Measurements from ENCODE around the gene MRGPRF. TPM values are rescaled to one million over a fixed set of nuclear protein-coding genes. Genes with fewer than 3 reads are reported as not detected.
A peak's percentile ranks its signal among the peaks of the same experiment; 100 is the strongest.

Gene MRGPRF
- total RNA-seq, 1 experiment from 2014 or later: not detected

DNA sequence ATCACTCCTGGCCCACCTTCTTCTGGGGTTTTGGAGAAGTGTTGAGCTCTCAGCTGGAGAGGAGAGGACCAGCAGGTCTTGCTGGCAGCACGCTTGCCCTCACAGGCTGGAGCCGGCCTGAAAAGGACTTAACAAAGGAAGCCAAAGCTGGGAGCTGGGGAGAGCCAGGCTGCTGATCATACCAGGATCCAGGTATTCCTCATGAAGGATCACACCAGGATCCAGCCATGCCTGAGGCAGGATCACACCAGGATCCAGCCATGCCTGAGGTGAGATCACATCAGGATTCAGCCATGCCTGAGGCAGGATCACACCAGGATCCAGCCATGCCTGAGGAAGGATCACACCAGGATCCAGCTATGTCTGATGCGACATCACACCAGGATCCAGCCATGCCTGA is 49.3 kb downstream of the MRGPRF start:
- no peak for DNase-seq (ENCODE audit: low read depth)

DNA sequence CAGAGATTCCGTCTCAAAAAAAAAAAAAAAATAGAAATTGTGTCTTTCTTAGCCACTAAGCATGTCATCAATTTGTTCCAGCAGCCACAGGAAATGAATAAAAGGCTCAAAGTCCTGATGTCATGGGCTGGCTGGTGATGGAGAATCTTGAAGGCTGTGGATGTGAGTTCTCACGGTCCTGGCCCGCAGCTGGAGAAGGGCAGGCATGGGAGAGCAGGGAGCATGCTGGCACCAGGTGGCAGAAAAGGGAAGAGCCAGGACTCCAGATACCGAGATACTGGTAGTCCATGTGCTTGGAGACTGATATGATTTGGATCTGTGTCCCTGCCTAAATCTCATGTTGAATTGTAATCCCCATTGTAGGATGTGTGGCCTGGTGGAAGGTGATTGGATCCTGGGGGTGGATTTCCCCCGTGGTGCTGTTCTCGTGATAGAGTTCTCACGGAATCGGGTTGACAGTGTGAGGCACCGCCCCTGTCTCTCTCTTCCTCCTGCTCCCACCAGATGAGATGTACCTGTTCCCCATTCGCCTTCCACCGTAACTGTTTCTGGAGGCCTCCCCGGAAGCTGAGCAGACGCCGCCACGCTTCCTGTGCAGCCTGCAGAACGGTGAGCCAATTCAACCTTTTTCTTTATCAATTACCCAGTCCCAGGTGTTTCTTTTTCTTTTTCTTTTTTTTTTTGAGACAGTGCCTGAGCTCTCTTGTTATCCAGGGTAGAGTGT is 50.4 kb downstream of the MRGPRF start:
- peak; percentile 48 for DNase-seq (ENCODE audit: low read depth)

DNA sequence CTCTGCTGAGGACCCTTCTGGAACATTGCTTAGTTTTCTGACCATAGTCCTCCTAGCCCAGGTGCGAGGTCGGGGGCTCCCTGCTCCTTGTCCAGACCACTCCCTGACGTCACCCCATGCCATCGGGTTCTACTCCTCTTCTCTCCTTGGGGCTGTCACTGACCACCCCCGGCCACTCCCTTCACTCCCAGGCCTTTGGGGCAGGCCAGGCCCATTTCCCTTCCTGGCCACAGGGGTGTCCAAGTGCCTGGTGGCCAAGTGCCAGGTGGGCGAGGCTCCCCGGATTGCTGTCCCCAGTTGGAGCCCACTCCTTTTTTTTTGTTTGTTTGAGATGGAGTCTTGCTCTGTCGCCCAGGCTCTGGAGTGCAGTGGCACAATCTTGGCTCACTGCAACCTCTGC is 51.8 kb downstream of the MRGPRF start:
- no peak for DNase-seq (ENCODE audit: low read depth)

DNA sequence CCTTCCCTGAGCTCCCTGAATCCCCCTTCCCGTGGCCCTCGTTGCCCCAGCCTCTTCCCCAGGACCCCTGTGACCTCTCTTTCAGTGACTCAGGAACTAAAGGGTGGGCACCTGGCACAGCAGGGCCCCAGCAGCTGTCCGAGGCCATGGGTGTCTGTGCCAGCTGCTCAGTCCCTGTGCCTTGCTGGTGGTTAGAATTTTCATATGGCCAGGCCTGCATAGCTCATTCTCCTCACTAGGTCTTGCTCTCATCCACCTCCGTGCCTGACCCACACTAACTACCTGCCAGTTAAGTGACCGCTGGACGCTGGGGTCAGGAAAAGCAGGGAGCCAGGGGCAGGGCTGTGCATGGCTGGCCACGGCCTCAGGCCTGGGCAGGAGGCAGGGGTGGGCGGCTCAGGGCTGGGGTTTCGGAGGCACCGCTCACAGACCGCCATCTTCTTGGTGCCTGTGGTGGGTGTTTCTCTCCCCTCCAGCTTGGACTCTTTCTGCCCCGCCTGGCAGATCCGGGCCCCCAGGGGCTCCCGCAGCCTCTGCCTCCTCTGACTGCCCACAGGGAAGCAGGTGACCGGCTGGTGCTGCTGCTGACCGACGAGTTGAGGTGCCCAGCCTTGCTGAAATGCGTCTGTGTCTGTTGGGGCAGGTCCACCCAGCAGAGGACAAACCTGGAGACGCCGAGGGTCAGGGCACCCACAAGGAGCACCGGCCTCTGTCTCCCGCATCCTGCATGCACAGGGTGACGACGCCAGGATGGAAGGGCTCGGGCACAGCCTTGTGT is 52.6 kb downstream of the MRGPRF start:
- DNase-seq (ENCODE audit: low read depth): no peak

DNA sequence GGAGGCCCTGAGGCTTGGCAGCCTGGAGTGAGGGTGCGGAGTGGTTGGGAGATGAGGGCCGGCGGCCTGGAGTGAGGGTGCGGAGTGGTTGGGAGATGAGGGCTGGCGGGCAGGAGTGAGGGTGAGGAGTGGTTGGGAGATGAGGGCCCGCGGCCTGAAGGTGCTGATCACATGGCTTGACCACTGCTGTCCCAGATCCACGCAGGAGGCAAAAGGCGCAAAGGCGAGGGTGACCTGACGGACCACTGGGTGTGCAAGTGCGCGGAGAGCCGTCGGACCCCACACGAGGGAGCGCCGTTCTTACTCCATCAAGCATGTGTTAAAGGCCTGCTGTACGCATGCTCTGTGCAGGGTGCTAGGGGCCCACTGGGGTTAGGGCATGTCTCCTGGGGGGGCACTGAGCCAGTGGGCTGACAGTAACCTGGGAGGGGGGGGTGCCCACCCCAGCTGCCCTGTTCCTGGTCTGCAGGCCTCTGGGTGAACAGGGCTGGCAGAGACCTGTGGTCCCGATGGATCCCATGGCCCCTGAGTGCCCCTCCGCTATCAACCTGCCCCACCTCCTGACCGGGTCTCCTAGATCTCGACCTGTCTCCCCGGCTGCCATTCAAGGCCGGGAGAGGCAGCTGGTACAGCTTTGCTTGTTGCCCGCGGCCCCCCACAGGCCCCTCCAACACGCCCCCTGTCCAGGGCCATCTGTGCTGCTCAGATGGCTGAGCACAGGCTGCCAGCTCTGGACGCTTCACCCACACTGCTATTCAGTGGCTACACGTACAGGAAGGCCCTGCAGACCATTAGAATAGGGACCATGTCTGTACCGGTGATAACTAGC is 53.4 kb downstream of the MRGPRF start:
- no peak for DNase-seq (ENCODE audit: low read depth)

DNA sequence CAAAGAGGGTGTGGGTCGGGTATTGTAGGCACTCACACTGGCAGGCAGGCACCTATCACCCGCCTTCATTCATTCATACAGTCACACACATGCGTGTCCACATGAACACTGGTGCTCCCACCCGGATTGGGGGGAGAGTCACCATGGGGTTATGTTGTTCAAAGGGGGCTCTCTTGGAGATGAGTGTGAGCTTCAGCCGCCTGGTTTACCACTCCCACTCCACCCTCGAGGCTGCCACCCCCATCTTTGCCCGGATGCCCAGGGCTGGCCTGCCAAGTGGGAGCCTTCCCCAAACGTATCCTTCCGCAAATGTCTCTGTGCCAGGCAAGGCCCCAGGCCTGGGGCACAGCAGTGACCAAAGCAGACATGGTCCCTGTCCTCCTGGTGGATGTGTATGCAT is 54.8 kb downstream of the MRGPRF start:
- DNase-seq (ENCODE audit: low read depth): no peak

DNA sequence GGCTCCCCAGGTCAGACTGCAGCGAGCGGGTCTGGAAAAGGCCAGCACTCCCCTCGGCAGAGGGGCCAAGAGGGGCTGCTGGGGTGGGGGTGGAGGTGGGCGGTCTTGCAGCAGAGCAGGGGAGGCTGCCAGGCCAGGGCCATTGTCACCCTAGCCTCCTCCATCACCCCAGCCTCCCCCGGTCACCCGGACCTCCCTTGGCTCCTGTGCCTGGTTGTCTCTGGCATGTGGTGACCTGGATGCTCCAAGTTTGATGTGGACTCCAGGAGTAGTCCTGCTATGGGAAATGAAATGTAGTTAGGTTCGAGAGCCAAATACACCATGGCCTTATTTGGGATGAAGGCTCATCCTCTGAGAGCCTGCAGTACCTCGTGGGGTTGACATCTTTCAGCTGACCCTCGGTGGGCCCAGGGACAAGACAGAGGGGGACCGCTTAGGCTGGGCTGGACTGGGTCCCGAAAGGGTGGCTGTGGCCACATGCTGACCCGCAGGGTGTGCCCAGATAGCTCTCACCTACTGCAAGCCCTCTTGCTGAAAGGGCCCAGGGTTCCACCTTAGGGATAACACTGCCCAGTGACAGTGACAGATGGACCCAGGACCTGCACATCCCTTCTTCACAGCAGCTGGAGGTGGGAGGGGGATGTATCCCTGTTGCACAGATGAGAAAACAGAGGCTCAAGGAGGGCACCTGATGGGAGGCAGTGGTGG is 56.3 kb downstream of the MRGPRF start:
- no peak for DNase-seq (ENCODE audit: low read depth)

DNA sequence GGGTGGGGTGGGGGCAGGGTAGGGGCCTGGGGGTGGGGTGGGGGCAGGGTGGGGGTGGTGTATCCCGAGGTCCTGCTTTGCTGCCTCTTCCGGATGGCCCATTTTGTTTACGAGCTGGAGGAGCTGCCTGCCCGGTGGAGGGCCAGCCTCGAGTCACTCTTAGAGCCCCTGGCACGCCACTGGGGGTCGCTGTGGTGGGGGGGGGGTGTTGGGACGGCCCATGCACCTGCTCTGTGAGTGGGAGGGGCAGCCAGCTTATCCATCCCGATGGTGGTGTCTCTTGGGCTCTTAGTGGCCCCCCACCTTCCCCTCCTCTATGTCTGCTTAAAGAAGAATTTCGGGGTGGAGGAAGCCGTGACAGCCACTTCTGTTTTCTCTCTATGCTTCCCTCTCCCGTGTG is 56.9 kb downstream of the MRGPRF start:
- DNase-seq (ENCODE audit: low read depth): no peak

DNA sequence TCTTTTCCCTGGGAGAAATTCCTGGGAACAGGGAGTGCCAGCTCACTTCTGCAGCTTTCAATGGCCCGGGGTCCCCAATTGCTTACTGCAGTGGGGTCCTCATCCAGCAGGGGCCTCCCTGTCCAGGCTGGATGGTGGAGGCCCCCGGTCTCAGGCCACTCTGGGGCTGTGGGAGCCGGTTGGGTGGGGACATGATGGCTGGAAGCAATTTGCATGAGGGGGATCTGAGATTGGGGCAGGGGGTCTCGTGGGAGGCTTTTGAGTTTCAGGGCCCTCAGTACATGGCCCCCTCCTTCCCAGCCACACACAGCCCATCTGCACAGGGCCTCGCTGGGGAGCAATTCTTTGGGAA is 57.5 kb downstream of the MRGPRF start:
- no peak for DNase-seq (ENCODE audit: low read depth)

DNA sequence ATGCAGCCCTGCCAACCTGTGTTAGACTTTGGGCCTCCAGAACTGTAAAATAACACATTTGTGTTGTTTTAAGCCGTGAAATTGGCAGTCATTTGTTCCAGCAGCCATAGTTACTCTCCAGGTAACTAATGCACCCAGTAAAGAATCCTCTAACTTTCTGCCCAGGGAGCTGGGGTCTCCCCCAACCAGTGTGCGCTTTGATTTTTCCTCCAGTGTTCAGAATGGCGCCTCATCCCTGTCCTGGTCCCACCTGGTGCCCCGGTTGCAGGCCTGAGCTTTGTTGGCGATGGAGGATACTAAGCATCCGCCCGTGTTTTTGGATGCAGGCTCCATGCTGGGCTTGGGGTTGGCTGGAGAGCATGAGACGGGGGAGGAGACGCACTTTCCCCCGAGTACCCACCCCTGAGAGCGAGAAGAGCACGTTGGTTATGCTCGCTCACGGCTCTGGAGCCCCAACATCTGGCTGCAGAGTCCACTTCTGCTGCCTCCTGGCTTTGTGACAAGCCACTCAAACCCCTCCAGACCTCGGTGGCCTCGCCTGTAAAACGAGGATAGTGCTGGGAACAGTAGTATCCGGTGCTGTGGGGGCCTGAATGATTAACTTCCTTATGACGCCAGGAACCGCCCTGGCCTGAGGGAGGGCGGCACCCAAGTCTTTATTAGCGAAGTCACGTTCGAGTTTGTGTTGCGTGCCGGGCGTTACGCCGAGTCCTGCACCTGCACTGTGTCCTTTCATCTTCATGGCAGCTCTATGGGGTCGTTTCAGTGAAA is 58.0 kb downstream of the MRGPRF start:
- DNase-seq (ENCODE audit: low read depth): peak; percentile 55

Other genes with a start within 250 kb of the MRGPRF start
- 29.7 and 34.4 TPM in 2 replicates for gene CPT1A, start 171.3 kb downstream of the MRGPRF start, total RNA-seq (2014; rRNA removed; shearing (Covaris generic))
- 116 and 134 TPM in 2 replicates for gene MRPL21, start 109.4 kb downstream of the MRGPRF start, total RNA-seq (2014; rRNA removed; shearing (Covaris generic))
- gene IGHMBP2, start 109.4 kb downstream of the MRGPRF start, total RNA-seq (2014; rRNA removed; shearing (Covaris generic)): 5.3 and 5.4 TPM in 2 replicates
- not detected in 2 replicates for gene MRGPRD, start 32.3 kb downstream of the MRGPRF start, total RNA-seq (2014; rRNA removed; shearing (Covaris generic))
- gene TPCN2, start 35.7 kb upstream of the MRGPRF start, total RNA-seq (2014; rRNA removed; shearing (Covaris generic)): 3.2 and 4.7 TPM in 2 replicates
- not detected in 2 replicates for gene SMIM38, start 142.7 kb upstream of the MRGPRF start, total RNA-seq (2014; rRNA removed; shearing (Covaris generic))